SK-N-SH (cell line): ENCODE results near the gene EGF. TPM values are rescaled to one million over a fixed set of nuclear protein-coding genes. Genes with fewer than 3 reads are reported as not detected.

Experiments used
- CTCF ChIA-PET: fragments of 300-600, 350-600 bp; formaldehyde crosslinking; extraction: SDS; loops from one replicate; lab custom pipeline; 2021; lab: Yijun Ruan, JAX
- POLR2A ChIA-PET: fragments of 350-600 bp; sonication (Branson Sonifier 250); formaldehyde crosslinking; extraction: SDS; loops from one replicate; lab custom pipeline; 2020; ENCODE audit warnings: antibody characterized with exemption, inconsistent platforms; lab: Yijun Ruan, JAX
- DNase-seq: peaks from one replicate; pipeline ENCODE4 v3.0.0; 2012
- H2AFZ ChIP-seq: fragments of 200-600 bp; sonication (generic); 2 replicates; pipeline ENCODE4 v1.8.1; 2016; ENCODE audit warnings: antibody characterized with exemption, mild to moderate bottlenecking, low read depth
- H3F3A ChIP-seq: fragments of 200-600 bp; sonication (generic); replicated peaks from 2 replicates; pipeline ENCODE3; 2016; ENCODE audit warnings: antibody characterized with exemption, mild to moderate bottlenecking; ENCODE audit not compliant: insufficient read depth
- H3K27ac ChIP-seq, 2 experiments: fragments of 200-500 bp in 1 of 2; fragments of 200-600 bp in 1 of 2; sonication (Bioruptor generic) in 1 of 2; sonication (generic), shearing (Covaris generic) in 1 of 2; 2 replicates each; pipeline versions ENCODE4 v1.5.1 to v1.6.1; 2014 to 2016; ENCODE audit warnings: low read depth in 2 of 2, inconsistent platforms in 1 of 2, low read length in 1 of 2, mild to moderate bottlenecking in 1 of 2, mixed read lengths in 1 of 2
- H3K27me3 ChIP-seq: fragments of 200-600 bp; sonication (generic), shearing (Covaris generic); 2 replicates; pipeline ENCODE4 v1.6.1; 2016; ENCODE audit warnings: mixed run types; ENCODE audit not compliant: insufficient read depth
- H3K36me3 ChIP-seq, 2 experiments: fragments of 200-500 bp in 1 of 2; fragments of 200-600 bp in 1 of 2; sonication (Bioruptor generic) in 1 of 2; sonication (generic) in 1 of 2; replicated peaks in 1 of 2; 2 replicates each; pipeline versions ENCODE3 to v1.5.1; 2014 to 2016; ENCODE audit warnings: low read length in 1 of 2, mild to moderate bottlenecking in 1 of 2; ENCODE audit not compliant: insufficient read depth in 2 of 2, control insufficient read depth in 1 of 2
- H3K4me1 ChIP-seq, 2 experiments: fragments of 200-500 bp in 1 of 2; fragments of 200-600 bp in 1 of 2; sonication (Bioruptor generic) in 1 of 2; sonication (generic), shearing (Covaris generic) in 1 of 2; 2 replicates each; pipeline versions ENCODE4 v1.5.1 to v1.6.1; 2014 to 2016; ENCODE audit warnings: low read depth in 1 of 2, low read length in 1 of 2, mixed run types in 1 of 2; ENCODE audit not compliant: insufficient read depth in 2 of 2, control insufficient read depth in 1 of 2
- H3K4me2 ChIP-seq: fragments of 200-600 bp; sonication (generic), shearing (Covaris generic); 2 replicates; pipeline ENCODE4 v1.6.1; 2017; ENCODE audit warnings: mixed run types
- H3K4me3 ChIP-seq, 2 experiments: fragments of 200-500 bp in 1 of 2; fragments of 200-600 bp in 1 of 2; sonication (Bioruptor generic) in 1 of 2; sonication (generic), shearing (Covaris generic) in 1 of 2; 2 replicates each; pipeline versions ENCODE4 v1.5.1 to v1.8.1; 2014 to 2016; ENCODE audit warnings: low read depth in 2 of 2, inconsistent platforms in 1 of 2, low read length in 1 of 2, mild to moderate bottlenecking in 1 of 2, mixed read lengths in 1 of 2, moderate library complexity in 1 of 2
- H3K79me2 ChIP-seq: fragments of 200-600 bp; sonication (generic); 2 replicates; pipeline ENCODE4 v1.8.1; 2017; ENCODE audit warnings: mild to moderate bottlenecking; ENCODE audit not compliant: insufficient read depth
- H3K9ac ChIP-seq: fragments of 200-600 bp; sonication (generic); 2 replicates; pipeline ENCODE4 v1.6.1; 2017; ENCODE audit warnings: mixed run types
- H3K9me2 ChIP-seq: fragments of 200-600 bp; sonication (generic); 2 replicates; pipeline ENCODE4 v1.6.1; 2017; ENCODE audit warnings: mixed run types
- H3K9me3 ChIP-seq: fragments of 200-600 bp; sonication (generic); 2 replicates; pipeline ENCODE4 v1.6.1; 2017; ENCODE audit warnings: mixed run types, mild to moderate bottlenecking, moderate library complexity
- H4K20me1 ChIP-seq: fragments of 200-600 bp; sonication (generic); 2 replicates; pipeline ENCODE4 v1.6.1; 2017; ENCODE audit warnings: mild to moderate bottlenecking, mixed run types; ENCODE audit not compliant: insufficient read depth
- ELF1 ChIP-seq: IDR thresholded peaks from 2 replicates; pipeline ENCODE4 v1.4.0; 2012
- EZH2phosphoT487 ChIP-seq: fragments of 200-600 bp; sonication (generic); IDR thresholded peaks from 2 replicates; pipeline ENCODE4 v1.6.1; 2017; ENCODE audit warnings: low read depth, mixed run types, mild to moderate bottlenecking, antibody characterized with exemption, moderate library complexity, borderline replicate concordance
- GABPA ChIP-seq: IDR thresholded peaks from 2 replicates; pipeline ENCODE4 v1.4.0; 2012; ENCODE audit warnings: low read depth, mild to moderate bottlenecking
- GATA2 ChIP-seq: sonication (generic); formaldehyde crosslinking; IDR thresholded peaks from 2 replicates; pipeline ENCODE4 v1.5.0; 2020; ENCODE audit warnings: mild to moderate bottlenecking, missing genetic modification reagents
- MXI1 ChIP-seq: IDR thresholded peaks from 2 replicates; pipeline ENCODE4 v1.6.1; 2012; ENCODE audit warnings: mild to moderate bottlenecking, low read depth, low read length, improper control_type of control experiment
- NFIC ChIP-seq: IDR thresholded peaks from 2 replicates; pipeline ENCODE4 v1.4.0; 2012; ENCODE audit warnings: borderline replicate concordance
- PBX3 ChIP-seq: IDR thresholded peaks from 2 replicates; pipeline ENCODE4; 2012
- RAD21 ChIP-seq: IDR thresholded peaks from 2 replicates; pipeline ENCODE4 v1.6.1; 2012; ENCODE audit warnings: mild to moderate bottlenecking, low read length
- RXRA ChIP-seq: IDR thresholded peaks from 2 replicates; pipeline ENCODE4 v1.4.0; 2012; ENCODE audit warnings: low read depth, mild to moderate bottlenecking, borderline replicate concordance
- SMC3 ChIP-seq: IDR thresholded peaks from 2 replicates; pipeline ENCODE4 v1.6.1; 2012; ENCODE audit warnings: low read depth, low read length, improper control_type of control experiment
- TAF1 ChIP-seq: IDR thresholded peaks from 2 replicates; pipeline ENCODE4 v1.6.1; 2012; ENCODE audit warnings: low read depth, mild to moderate bottlenecking, low read length, moderate library complexity, borderline replicate concordance
- TEAD4 ChIP-seq: IDR thresholded peaks from 2 replicates; pipeline ENCODE4 v1.4.0; 2012; ENCODE audit warnings: mild to moderate bottlenecking, borderline replicate concordance; ENCODE audit not compliant: insufficient read depth
- USF2 ChIP-seq: fragments of 150-350 bp; IDR thresholded peaks from 2 replicates; pipeline ENCODE4 v1.6.1; 2017; ENCODE audit warnings: antibody characterized with exemption, low read length, low read depth, borderline replicate concordance
- YY1 ChIP-seq: IDR thresholded peaks from 2 replicates; pipeline ENCODE4 v1.4.0; 2012; ENCODE audit warnings: low read depth, mild to moderate bottlenecking
- ZBTB33 ChIP-seq: IDR thresholded peaks from 2 replicates; pipeline ENCODE4 v1.4.0; 2012; ENCODE audit warnings: low read depth, borderline replicate concordance
- WGBS: methylation state at CpG from one replicate; pipeline ENCODE4 v1.1.6; 2017; ENCODE audit warnings: low lambda C conversion rate; 5-methylcytosine and 5-hydroxymethylcytosine counted together
- polyA plus RNA-seq, 3 experiments: library from polyadenylated mRNA; depleted of rRNA; stranded (reverse); fragments of >200 nt; gene quantifications; 2 replicates each; pipeline ENCODE4 v1.2.3, GENCODE V29; 2012

EGF gene
- polyA plus RNA-seq, 1 of the 3 experiments (the other 2 are of a cell fraction), result 0.89 TPM

- Histone ChIP-seq H3K9ac (no peak overlapping the region), H3K9me3 (no peaks in the 10 kb centered on the region), H3K9me2 (no peaks in the 10 kb centered on the region), H3F3A (no peaks in the 10 kb centered on the region), H3K4me1 (no peaks in the 10 kb centered on the region), H3K79me2 (no peaks in the 10 kb centered on the region), H3K27me3 (0 out of 2 replicates have a peak, but pooled peaks cover 6% of the 10 kb centered on the region), H3K36me3 (no peaks in the 10 kb centered on the region), H2AFZ (no peak overlapping the region), H3K27ac (no peak overlapping the region), H3K4me3 (no peak overlapping the region), H3K4me2 (no peak overlapping the region), H4K20me1 (no peaks in the 10 kb centered on the region)
- POLR2A ChIA-PET, result no interaction called here
- TF ChIP-seq GABPA (no peak), YY1 (no peak), MXI1 (no peak), PBX3 (no peak), EZH2phosphoT487 (no peak)
- CTCF ChIA-PET, result no interaction called here
- DNase-seq, result no peak
Observed at GRCh38 chr4:109886303-109886702, 26.4 kb upstream of the EGF start.

GRCh38 chr4:109887071-109887470 is 25.6 kb upstream of the EGF start:
- Histone ChIP-seq H3K4me1 (no peaks in the 10 kb centered on the region), H3K9me2 (no peaks in the 10 kb centered on the region), H3K79me2 (no peaks in the 10 kb centered on the region), H3K4me3 (no peak overlapping the region), H3F3A (no peaks in the 10 kb centered on the region), H2AFZ (no peak overlapping the region), H3K27me3 (0 out of 2 replicates have a peak, but pooled peaks cover 6% of the 10 kb centered on the region), H3K9ac (no peak overlapping the region), H4K20me1 (no peaks in the 10 kb centered on the region), H3K9me3 (no peaks in the 10 kb centered on the region), H3K4me2 (no peak overlapping the region), H3K36me3 (no peaks in the 10 kb centered on the region), H3K27ac (no peak overlapping the region)
- ChIA-PET CTCF (no interaction called here), POLR2A (no interaction called here)
- WGBS, result 13% methylated on average over 6 of the region's 6 CpGs
- TF ChIP-seq RAD21, result no peak
- no peak for TF ChIP-seq TAF1
- TF ChIP-seq ELF1, result no peak
- no peak for TF ChIP-seq TEAD4
- no peak for TF ChIP-seq RXRA
- TF ChIP-seq USF2, result no peak
- TF ChIP-seq SMC3, result no peak
- TF ChIP-seq NFIC, result no peak
- TF ChIP-seq MXI1, result no peak
- no peak for TF ChIP-seq GATA2
- TF ChIP-seq ZBTB33, result no peak
- no peak for DNase-seq
